KG1 (cell line): ENCODE measurements around the gene CMIP.

Experiments used
- DNase-seq: peaks from one replicate; lab custom pipeline; 2025; lab: John Stamatoyannopoulos, UW

The CMIP gene

DNA sequence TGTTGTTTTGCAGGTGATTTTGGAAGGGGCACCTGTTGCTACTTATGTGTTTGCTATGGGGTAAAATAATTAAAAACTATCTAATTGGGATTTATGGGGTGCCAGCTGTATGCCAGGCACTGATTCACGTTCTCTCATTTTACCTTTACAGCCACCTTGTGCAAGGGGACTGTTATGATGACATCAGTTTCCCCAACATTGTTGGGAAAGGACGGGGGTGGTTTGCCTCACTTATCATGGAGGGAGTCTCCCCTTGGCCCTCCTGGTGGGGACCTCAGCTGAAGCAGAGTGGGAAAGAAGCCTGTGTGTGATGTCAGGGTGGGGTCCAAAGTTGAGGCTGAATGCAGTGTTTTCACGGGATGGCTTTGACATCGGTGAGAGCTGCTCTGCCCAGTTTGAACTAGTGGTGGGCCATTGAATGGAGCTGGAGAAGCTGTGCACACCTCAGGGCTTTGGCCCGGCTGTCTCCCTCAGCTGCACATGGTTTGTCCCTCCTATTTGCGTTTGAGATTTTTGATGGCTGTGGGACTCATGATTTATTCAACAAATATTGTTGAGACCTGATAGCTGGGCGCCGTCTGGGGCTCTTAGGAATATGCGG is 36.1 kb downstream of the CMIP start:
- no peak for DNase-seq

DNA sequence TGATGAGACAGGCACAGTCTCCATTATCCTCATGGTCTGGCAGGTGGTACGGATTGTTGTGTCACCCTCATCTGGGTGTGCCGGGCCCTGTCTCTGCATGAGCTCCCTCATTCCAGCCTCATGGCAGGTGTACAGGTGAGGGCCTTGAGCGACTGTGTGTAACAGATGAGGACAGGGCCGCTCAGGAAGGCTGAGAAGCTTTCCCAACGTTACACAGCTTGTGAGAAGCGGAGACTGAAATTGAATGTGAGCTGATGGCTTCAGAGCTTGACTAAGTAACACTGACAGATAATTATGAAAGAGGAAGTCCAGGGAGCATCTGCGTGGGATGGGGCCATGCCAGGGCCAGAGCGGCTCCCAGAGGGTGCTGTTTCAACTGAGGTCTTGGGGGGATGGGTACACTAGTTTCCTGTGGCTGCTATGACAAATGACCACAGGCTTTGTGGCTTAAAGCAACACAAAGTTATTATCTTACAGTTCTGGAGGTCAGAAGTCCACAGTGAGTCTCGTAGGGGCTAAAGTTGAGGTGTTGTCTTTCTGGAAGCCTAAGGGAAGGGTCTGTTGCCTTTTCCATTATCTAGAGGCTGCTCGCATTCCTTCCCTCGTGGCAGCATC is 36.7 kb downstream of the CMIP start:
- peak; percentile 84 for DNase-seq

DNA sequence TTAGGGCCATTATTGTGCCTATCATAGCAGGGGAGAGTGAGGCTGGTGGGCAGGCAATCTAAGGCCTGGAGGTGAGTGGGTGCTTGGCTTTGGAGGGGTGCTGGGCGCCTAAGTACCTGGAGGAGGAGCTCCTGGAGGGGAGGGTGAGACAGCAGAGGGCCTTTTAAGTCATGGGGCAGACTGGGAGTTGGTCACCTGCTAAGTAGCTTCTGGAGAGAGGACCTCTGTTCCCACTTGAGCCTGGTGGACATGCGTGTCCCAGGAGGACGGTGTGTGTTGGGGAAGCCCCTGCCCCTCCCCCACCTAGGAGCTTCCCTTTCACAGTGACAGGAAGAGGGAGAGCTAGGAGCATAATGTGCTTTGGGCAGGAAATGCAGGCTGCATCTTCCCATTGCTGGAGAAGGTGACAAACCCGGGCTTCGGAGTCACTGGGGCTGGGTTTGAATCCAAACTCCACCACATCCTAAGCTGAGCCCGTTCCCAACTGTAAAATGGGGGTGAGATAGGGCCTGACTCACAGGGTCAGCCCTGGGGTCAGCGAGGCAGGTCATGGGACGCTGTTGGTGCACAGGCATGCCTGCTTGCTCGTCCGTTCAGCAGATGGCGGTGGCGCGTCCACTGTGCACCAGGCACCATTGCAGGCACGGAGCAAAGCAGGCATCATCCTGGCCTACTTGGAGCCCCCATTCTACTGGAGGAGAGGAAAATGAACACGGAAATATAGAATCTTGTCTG is 37.9 kb downstream of the CMIP start:
- DNase-seq: no peak

DNA sequence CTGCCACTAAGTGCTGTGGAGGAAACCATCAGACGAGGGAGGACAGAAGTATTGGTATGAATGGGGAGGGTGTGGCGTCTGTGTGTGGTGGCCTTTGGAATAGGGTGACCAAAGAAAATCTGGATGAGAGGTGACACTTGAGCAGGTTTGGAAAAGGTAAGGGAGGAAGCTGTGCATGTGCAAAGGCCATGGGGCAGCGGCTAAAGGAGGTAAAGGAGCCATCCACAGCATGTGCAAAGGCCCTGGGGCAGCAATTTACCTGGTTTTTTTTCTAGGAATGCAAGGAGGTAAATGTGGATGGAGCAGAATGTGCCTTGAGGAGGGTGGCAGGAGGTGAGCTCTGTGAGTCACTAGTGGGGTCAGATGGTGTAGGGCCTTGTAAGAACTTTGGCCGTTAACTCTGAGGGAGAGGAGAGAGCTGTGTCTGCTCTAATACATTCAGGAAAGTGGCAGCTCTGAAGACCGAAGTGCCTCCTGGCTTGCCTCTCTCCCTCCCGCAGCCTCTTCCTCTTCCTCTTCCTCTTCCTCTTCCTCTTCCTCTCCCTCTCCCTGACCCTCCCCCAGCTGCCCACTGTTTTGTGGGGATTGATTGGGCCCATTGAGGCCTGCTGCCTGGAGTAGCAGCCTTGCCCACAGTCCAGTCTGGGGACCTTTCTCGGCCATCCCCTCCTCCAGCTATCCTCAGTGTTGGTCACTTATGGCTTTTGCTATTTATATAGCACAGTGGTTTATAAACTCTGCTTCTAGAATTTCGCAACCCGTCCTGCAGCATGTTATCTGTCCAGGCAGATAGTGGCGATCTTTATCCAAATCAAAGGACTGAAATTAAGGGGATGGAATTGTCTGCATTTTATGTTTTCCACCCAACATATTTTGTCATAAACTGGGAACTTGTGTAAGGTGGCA is 38.7 kb downstream of the CMIP start:
- no peak for DNase-seq

DNA sequence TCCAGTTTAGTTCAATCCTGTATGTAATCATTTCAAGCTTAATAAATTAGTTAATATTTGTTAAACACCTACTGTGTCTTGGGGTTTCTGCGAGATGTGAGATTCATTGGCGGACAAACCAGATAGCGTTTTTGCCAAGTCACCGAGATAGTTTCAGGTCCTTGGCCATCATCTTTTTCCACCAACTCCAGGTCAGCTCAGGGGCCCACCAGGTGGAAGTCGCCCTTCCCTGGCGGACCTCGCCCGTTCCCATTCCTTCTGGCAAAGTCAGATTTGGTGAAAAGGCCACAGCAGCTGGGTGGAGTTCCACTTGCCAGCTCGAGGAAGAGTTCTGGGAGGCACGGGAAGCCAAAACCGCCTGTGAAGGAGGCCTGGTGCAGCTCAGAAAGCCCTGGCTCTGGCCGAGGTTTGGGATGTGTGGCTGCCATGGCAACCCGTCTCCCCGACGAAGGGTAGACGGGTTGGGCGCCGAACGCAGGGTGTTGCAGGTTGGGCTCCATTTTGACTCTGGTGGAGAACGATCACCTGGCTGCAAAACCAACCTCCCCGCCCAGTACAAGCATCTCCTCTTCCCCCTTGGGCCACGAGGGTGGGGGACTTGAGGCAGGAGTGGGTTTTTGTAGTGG is 39.5 kb downstream of the CMIP start:
- no peak for DNase-seq

DNA sequence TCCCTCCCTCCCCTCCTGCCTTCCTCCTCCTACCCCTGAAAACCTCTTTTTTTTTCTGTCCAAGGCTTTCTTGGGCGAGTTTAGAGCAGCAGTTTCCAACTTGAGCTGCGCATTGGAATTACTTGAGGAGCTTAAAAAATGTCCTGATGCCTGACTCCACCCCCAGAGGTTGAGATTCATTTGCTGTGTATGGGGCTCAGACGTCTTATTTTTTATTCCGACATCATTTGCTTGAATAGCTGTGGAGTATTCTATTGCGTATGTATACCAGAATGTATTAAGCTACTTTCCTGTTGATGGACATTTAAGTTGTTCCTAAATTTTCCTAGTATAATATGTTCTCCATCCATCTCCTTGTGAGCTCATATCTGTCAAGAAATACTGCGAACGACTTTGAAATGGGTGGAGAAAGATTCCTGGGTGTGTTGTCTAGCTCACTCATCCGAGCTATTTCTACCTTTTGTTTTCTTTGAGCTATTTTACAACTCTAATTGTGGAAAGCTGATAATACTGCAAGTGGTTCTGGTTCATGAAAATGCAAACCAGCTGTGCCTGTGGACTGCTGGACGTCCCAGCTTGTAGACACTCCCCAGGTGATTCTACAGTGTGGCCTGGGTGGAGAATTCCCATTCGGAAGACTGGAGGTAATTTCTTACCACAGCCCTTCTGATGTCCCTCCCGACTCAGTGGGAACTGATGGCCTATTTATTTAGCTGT is 40.5 kb downstream of the CMIP start:
- no peak for DNase-seq

DNA sequence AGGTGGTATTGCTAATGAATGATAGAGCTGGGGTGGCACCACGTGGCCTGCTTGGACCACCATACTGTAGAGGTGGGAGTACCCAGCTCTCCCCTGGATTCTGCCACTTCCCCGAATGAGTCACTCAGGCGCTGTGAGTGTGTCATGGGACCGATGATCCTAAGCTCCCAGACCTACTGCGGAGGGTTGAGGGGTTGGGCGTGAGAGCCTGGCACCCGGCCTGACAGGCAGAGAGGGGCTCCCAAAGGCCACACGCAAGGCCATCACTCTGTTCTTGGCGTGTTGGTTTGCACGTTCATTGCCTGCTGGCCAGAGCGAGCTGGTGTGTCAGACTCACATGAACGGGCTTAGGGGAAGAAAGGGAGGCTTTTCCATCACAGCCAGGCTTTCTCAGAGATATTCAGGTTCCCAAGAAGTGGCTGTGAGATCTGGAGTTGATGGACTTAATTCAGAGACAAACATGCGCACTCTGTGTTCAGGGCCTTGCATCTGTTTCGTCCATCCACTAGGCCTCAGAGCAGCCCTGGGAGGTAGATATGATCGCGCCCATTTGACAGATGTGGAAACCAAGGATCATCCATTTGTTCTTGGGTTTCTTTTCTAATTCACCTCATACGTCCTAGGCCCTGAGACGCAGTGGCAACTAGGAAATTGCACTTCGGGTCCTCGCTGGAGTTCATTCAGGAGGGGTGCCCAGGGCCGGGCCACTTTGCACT is 41.4 kb downstream of the CMIP start:
- no peak for DNase-seq

DNA sequence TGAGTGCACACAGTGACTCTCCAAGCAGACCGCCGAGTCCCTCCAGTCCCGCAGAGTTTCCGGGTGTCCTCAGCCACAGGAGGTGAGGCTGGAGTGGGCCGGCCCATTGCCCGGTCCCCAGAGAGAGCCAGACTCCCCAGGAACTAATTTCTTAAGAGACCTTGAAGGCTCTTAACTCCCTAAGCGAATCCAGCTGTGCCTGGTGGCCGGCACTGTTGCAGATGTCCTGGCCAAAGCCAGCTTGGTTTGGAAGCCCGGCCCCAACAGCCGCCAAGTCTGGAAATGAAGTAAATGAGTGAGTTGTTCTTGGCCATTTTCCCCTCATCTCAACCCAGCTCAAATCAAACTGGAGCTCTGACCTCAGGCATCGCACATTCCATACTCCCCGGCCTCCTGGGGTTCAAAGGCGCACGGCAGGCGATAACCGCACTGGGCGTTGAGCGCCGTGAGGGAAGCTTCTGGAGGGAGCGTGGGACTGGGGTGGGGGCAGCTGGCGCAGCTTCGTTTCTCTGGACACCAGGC is 42.0 kb downstream of the CMIP start:
- no peak for DNase-seq

DNA sequence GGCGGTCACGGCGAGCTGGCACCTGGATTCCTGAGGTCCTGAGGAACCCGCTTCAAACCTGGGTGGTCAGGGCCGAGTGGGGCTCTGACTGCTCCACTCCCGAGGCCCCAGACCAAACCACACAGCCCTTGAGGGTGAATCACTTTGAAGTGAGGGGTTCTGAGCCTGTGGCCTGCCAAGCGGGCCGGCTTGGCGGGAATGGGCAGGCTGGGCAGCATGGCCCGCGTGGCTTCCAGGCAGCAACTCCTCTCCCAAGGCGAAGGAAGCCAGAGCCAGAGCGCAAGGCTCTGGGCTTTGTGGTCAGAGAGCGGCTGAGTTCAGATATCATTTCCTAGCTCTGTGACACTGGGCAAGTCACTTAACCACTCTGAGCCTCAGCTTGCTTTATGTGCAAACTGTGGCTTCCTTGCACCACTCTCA is 42.7 kb downstream of the CMIP start:
- DNase-seq: no peak

DNA sequence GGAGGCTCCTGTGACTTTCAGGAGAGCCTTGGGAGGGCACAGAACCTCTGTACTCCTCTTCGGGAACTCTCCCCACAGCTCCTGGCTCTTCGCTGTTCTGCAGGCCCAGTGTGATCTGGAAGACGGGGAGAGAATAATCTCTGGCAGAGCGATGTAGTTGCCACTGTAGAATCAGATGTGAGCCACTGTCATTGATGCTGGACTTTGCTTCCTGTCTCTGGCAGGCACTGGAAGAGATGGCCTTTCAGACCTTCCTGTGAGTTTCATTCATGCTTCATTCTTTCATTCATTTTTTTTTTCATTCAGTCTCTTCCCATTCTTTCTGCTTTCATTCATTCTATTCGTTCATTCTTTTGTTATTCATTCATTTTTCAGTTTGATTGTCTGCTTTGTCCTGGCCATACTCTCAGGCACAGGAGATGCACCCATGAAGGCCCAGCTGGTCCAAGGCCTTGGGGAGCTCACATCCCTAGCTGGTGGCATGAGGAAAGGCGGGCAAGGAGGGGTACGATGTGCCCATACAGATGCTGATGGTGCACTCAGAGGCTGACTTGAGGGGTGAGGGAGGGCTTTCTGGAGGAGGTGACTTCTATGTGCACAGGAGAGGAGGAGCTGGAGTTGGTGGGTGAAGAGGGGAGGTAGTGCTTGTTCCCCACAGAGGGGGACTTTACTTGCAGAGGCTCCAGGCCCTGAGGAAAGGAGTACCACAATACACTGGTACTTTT is 44.2 kb downstream of the CMIP start:
- no peak for DNase-seq

DNA sequence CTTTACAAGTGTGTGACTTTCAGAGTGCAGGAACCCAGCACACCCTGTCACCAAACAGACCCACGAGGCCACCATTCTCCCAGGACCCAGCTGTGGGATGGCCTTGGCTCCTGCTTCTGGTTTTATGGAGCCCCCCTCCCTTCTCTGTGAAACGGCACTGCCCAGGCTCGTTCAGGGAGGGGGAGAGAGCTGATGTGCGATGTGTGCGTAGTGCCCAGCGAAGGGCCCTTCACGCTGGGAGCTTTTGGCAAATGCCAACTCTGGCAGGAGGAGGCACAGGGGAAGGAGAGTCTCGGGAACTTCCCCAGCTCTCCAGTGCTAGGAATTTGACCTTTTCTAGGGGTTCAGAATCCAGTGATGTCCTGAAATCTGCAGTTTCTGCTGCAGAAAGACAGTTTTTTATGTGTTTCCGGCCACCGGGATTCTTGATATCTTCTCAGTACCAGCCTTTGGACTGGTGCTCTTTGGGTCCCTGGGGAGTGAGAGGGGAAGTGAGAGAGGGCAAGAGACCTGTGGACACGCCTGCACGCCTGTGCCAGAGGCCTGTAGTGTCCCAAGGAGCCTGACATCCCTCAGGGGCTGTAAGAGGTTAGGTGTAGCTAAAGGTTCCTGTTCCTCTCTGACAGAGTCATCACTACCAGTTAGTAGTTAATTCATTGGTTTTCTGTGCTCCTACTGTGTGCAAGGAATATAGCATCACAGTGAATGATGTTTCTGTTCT is 45.1 kb downstream of the CMIP start:
- DNase-seq: no peak

DNA sequence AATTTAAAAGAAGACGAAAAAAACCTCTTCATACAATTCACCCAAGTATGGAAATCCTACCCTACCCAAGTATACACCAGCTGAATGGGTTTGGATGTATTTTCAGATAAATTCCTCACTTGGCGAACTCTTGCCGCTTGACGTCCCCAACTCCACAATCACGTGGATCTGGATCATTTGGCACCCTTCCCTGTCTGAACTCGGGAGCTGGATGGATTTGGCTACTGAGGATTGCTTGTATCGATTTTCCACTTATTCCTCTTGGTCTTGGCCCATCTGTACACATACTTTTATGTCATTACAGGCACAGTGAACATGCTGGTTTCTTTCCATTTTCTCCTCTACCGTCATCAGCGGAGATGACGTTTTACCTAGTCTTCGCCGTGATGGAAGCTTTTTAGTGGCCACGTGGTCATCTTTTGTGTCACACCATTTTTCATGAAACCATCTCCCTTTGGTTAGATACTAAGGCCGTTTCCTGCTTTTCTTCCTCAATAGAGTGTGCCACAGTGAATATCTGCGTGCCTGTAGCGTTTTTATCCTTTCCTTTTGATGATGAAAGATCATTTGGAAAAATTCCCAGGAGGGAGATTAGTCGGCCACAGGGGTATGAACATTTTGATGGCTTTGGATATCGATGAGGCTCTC is 47.1 kb downstream of the CMIP start:
- DNase-seq: no peak

DNA sequence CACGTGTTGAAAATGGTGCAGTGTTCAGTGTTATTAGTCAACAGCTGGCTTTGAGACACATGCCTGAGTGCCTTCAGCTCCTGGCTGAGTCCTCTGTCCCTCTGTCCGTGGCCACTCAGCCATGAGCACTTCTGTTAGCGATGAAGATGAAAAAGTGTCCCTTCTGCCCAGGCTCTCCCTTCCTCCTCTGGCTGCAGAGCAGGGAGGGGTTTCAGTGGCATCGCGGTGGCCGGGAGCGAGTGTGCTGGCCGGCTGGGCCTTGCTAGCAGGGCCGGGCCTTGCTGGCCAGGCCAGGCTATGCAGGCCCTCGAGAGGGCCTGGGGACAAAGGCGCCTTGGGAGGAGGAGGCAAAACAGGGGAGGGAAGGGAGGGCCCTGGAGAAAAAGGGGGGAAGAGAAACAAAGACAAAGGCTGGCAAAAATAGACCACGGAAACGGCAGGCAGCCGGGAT is 47.7 kb downstream of the CMIP start:
- DNase-seq: no peak

DNA sequence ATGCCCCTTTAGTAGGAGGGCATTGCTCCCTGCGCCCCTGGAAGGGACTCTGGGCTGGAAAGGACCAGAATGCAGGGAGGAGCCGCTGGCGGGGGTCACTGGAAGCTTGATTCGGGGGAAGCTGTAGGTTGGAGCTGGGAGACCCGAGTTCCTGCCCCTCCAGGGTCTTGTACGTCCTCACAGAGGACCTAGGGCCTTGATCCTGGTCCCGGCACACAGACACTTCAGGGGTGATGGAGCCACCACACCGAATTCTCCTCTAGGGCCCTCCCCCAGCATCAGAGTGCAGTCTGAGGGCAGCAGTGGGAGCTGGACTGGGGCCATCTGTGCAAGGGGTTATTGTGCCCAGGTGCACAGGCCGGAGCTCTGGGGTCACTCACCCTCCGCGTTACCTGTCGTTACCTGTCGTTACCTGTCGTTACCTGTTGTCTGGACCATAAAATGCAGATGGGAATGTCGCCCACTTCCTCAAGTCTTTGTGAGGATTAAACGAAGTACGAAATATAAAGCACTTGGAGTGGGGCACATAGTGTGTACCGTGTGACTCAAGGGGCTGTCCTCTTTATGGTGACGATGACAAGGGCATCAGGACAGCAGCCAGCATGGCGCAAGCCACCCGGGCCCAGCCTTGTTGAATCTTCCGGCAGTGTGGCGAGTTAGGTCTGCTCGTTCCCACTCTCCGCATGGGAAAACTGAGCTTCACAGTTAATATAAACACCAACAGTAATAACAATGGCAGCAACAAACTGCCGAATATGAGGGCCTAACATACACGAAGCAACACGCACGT is 48.6 kb downstream of the CMIP start:
- DNase-seq: no peak

DNA sequence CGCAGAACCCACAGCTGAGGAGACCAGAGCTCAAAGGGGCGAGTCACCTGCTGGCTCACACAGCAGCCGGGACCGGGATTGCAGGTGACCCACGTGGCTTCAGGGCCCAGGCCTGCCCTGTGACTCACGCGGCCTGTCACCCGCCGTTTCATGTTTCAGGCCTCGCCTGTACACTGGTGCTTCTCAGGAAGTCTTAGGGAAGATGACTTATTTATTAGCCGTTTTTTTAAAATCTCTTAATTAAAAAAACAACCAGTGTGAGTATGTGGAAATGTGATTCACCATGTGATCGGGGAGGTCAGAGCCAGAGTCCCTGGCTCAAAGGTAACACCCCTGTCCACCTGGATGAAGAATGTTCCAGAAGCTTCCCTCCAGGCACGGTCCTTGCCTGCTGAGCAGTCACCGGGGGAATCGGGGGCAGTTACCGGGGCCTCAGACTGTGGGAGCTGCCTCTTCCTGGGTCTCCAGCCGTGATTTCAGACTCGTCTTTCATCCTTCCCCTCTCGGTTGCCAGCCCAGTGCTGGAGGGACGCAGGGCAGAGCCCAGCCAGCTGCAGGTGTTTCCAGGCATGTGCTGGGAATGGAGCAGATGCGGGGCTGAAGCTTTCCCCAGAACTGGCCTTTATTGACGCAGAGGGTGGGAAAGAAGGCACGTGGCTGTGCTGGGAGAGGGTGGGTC is 49.3 kb downstream of the CMIP start:
- no peak for DNase-seq

DNA sequence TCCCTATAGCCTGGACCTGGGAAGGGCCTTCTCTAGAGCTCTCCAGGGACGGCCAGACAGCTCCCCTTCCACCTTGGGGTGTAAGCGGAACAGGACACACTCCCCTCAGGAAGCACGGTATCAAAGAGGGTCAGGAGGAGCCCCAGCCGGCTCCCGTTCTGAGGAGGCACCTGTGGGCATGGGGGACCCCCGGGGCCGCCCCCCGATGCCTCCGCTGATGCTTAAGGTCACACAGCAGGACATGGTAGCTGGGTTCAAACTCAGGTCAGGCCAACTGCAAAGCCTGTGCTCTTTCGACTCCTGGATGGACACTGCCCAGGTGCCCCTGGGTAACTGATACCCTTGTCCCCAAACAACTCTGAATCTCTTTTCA is 49.8 kb downstream of the CMIP start:
- DNase-seq: no peak

DNA sequence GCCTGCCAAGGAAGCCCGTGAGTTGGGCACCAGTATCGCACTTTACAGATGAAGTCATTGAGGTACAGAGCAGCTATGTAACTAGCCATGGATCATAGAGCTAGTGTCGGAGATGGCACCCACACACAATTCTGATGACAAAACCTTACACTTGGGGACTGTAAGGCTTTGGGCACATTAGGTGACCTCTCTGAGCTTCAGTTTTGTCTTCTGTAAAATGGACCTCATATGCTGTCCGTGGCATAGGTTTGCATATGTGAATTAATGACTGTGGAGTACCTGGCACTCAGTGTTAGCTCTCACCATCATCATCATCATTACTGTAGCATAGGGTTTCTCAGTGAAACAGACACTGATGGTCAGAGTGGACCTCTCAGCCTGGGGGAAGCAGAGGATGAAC is 50.3 kb downstream of the CMIP start:
- no peak for DNase-seq
